Measurements from ENCODE around the gene CALN1.

DNA sequence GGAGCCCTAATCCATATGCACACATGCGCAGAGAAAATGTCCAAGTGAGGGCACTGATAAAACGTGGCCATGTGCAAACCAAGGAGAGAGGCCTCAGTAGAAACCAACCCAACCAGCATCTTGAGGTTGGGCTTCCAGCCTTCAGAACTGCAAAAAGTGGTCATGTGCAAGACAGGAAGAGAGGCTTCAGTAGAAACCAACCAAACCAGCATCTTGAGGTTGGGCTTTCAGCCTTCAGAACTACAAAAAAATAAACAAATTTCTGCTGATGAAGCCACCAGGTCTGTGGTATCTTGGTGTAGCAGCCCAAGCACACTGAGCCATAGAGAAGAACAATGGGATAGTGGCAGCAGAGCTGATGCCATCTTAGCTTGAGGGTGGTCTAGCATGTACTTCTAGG lies 371.5 kb downstream of the CALN1 start:
- TF ChIP-seq SIN3A (conservative IDR thresholded peaks at IDR 0.05 in 1 of 2, IDR thresholded peaks at IDR 0.05 in 1 of 2; ENCODE audit: low read depth in 1 of 2, low read length in 2 of 2) (no peak), POLR2AphosphoS5 (IDR thresholded peaks at IDR 0.05; ENCODE audit: low read depth, low read length) (no peak), POLR2A (IDR thresholded peaks at IDR 0.05; ENCODE audit: control extremely low read depth in 1 of 2, low read depth in 2 of 2, low read length in 2 of 2) (no peak), EP300 (IDR thresholded peaks at IDR 0.05; ENCODE audit: borderline replicate concordance in 1 of 2, low read depth in 2 of 2, low read length in 2 of 2) (no peak), YY1 (IDR thresholded peaks at IDR 0.05; ENCODE audit: low read depth, low read length) (no peak), CREB1 (IDR thresholded peaks at IDR 0.05) (no peak), RFX5 (IDR thresholded peaks at IDR 0.05; ENCODE audit: borderline replicate concordance, low read depth, low read length) (no peak), TAF1 (IDR thresholded peaks at IDR 0.05; ENCODE audit: low read depth, low read length) (no peak), JUN (IDR thresholded peaks at IDR 0.05; ENCODE audit: low read depth, low read length) (no peak), EZH2 (IDR thresholded peaks at IDR 0.05; ENCODE audit: low read depth, low read length, severe bottlenecking) (no peak)
- TF ChIP-seq, protein P1, sequence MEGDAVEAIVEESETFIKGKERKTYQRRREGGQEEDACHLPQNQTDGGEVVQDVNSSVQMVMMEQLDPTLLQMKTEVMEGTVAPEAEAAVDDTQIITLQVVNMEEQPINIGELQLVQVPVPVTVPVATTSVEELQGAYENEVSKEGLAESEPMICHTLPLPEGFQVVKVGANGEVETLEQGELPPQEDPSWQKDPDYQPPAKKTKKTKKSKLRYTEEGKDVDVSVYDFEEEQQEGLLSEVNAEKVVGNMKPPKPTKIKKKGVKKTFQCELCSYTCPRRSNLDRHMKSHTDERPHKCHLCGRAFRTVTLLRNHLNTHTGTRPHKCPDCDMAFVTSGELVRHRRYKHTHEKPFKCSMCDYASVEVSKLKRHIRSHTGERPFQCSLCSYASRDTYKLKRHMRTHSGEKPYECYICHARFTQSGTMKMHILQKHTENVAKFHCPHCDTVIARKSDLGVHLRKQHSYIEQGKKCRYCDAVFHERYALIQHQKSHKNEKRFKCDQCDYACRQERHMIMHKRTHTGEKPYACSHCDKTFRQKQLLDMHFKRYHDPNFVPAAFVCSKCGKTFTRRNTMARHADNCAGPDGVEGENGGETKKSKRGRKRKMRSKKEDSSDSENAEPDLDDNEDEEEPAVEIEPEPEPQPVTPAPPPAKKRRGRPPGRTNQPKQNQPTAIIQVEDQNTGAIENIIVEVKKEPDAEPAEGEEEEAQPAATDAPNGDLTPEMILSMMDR (IDR thresholded peaks at IDR 0.05; ENCODE audit: control extremely low read depth in 1 of 3, insufficient read depth in 1 of 3, low read depth in 1 of 3, low read length in 3 of 3), result no peak
- TF ChIP-seq, protein P2, sequence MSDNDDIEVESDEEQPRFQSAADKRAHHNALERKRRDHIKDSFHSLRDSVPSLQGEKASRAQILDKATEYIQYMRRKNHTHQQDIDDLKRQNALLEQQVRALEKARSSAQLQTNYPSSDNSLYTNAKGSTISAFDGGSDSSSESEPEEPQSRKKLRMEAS (IDR thresholded peaks at IDR 0.05), result no peak

Data from H1 (cell line).